GM10266 (cell line): ENCODE results near the gene MBNL2.

ENCODE experiments used
- DNase-seq: peaks from one replicate; pipeline ENCODE4 v3.0.0; 2012; ENCODE audit errors: extremely low spot score
- CTCF ChIP-seq: IDR thresholded peaks from 2 replicates; pipeline ENCODE4 v1.5.1; 2012; ENCODE audit warnings: mild to moderate bottlenecking, low read depth; ENCODE audit not compliant: control insufficient read depth, insufficient read depth; ENCODE audit errors: missing control alignments

Gene MBNL2

DNA sequence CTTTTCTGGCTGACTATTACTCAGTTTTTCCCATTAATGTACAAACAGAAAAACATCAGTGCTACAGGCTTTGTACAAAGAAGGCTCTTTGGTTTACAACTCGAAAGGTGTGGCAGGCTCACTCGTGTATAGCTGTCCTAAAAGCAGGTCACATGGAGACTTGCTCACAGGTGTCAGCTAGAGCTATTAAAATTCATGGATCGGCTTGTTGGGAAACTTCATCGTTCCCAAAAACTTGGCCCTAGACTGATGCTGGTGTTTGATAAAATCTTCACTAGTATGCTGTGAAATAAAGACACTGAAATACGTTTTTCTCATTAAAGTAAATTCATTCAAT lies 64.9 kb downstream of the MBNL2 start:
- no peak for TF ChIP-seq CTCF
- DNase-seq, result no peak

GRCh38 chr13:97288486-97288900 lies 66.4 kb downstream of the MBNL2 start:
- TF ChIP-seq CTCF, result no peak
- DNase-seq, result no peak

DNA sequence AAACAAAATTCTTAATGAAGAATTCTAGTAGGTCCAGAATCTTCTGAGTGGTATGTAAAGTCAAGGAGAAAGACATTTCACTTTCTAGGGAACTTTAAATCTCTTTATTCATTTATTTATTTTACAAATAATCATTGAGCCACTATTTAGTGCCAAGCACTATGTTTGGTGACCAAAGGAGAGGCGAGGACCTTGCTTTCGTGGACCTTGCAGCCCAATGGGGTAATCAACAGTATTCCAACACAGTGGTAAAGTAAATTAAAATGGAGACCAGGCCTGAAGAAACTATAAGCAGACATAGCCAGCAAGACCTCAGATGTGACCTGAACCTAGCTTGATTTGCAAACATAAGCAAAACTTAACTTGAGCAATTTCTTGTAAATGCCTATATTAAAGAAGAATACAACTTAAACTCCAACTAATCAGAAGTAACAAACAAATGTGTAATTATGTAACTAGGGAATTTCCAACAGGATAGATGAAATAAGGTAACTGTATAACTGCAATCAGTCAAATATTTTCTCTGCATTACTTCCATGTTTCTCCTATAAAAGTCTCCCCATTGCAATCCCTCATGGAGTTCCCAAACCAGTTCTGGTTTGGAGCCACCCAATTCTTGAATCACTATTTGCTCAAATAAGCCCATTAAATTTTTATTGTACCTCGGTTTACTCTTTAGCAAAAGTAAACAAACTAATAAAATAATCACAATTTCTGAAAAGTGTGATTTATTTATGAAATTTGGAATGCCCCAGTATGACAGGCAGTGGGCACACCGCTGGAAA lies 67.6 kb downstream of the MBNL2 start:
- no peak for TF ChIP-seq CTCF
- DNase-seq, result no peak

GRCh38 chr13:97295283-97296182 lies 73.4 kb downstream of the MBNL2 start:
- DNase-seq, result no peak
- no peak for TF ChIP-seq CTCF

- no peak for DNase-seq
- TF ChIP-seq CTCF, result no peak
Measured at GRCh38 chr13:97296740-97297139, 74.6 kb downstream of the MBNL2 start.

DNA sequence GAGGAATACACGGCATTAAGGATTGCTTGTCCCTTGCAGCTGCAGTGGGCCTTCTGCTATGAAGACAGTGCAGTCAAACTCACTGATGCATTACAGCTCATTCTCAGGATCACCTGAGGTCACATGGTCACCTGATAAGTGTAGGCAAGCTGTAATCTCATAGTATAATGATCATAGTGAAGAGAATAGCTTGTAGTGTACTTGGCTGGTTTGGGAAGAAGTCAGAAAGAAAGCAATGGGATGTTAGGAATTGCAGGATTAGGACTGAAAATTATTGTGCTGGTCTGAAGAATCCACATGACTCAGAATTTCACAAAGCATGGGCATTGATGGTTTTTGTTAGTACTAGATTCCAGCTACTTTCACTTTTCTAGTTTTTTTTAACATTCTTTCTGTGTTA lies 76.7 kb downstream of the MBNL2 start:
- no peak for DNase-seq
- no peak for TF ChIP-seq CTCF

- DNase-seq, result no peak
- TF ChIP-seq CTCF, result no peak
Measured at GRCh38 chr13:97300871-97301270, 78.7 kb downstream of the MBNL2 start.
